HG03439 (cell line): ENCODE results near the gene SLC16A2.
A peak's percentile ranks its signal among the peaks of the same experiment; 100 is the strongest.
"Not testable (repeated sequence)": the region's sequence is repeated elsewhere in the genome, so short reads cannot be mapped to it uniquely, and the experiment has no call there.

ENCODE experiments used
- ATAC-seq: cut with Tn5 transposase; IDR thresholded peaks from one replicate; pipeline ENCODE4 v1.9.1; 2021; ENCODE audit warnings: mild to moderate bottlenecking, moderate library complexity; ENCODE audit not compliant: unreplicated experiment

The SLC16A2 gene

DNA sequence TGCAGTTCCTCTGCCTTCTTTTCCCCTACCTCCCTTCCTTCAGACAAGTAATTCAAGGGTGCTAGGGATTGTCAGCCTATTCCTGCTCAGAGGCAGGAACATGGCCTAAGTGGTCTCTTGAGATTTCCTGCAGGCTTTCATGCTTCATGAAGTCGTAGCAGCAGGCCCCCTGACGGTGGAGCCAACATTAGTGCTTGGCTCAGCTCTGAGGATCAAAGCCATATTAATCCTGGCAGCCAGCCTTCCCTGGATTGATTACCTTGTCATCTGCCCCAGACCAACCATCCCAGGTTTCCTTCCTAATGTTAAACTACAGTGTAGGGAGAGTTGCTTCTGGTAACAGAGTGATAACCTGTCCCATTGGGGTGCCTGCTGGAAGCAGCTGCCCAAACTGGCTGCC lies 84.1 kb downstream of the SLC16A2 start:
- no peak for ATAC-seq

DNA sequence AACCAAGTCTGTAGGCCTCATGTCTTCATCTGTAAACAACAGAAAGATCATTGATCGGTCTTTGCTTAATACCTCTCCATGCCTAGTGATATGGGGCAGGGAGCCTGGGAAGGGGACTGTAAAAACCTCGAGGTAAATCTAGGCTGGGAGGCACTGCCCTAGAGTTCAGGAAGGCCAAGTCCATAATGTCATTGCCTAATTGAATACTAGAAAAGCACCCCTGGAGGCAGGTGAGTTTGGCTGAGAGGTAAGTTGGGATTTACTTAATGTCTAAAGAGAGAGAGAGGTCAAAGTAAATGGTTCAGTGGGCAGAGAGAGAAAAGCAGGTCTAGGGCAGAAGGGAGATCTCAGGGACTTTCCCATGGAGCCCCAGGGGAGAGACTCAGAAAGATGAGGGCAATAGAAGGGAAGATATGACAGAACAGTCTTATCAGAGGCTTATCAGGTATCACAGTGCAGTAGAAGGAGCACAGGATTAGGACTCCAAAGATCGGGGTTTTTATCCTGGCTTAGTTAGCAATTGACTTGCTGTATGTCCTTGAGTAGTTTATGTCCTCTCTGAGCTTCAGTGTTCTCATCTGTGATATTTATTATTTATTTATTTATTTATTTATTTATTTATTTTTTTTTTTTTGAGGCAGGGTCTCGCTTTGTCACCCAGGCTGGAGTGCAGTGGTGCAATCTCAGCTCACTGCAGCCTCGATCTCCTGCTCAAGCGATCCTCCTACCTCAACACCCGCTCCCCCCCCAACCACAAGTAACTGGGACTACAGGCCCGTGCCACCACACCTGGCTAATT lies 85.2 kb downstream of the SLC16A2 start:
- peak; percentile 90 for ATAC-seq

DNA sequence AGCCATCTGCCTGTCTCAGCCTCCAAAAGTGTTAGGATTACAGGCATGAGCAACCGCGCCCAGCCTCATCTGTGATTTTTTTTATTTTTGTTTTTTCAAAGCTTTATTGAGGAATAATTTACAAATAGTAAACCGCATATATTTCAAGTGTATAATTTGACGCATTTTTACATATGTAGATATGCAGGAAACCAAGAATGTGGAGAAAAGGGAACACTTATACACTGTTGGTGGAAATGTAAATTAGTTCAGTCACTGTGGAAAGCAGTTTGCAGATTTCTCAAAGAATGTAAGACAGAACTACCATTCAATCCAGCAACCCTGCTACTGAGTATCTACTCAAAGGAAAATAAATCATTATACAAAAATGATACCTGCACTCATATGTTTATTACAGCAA lies 85.9 kb downstream of the SLC16A2 start:
- no peak for ATAC-seq

- ATAC-seq = no peak
Measured at GRCh38 chrX:74509989-74510388, 88.7 kb downstream of the SLC16A2 start.

DNA sequence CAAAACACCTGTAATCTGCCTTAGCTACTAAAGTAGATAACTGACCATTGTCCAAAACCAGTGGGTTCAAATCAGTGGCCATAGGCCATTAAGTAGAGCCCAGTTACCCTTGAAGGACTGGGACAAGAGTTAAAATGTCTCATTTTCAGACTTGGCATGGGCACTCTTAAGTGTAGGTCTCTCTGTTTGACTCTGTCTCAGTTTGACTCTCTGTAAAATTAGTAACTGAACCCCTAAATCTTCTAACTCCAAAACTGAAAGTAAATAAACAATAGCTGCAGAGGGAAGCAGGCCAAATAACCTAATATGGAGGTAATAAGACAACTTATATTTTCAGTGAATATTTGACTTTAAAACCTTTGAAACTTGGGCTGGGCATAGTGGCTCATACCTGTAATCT lies 89.1 kb downstream of the SLC16A2 start:
- ATAC-seq = peak; percentile 66

GRCh38 chrX:74511704-74512103 lies 90.4 kb downstream of the SLC16A2 start:
- no peak for ATAC-seq

DNA sequence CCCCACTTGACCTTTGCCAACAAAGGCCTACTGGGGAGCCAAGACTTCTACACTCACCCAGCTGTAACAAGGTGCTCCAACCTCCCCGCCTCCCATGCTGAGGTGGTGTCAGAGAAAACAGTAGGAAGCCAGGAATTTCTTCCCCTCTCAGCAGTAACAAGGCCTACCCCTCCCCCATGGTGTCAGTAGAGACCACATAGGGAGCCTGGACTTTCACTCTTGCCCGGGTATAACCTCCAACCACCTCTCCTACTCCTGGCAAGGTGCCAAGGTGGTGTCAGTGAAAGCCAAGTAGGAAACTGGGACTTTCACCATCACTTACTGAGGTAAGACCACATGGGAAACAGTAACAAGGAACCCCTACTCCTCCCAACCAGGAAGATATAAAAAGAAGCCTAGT lies 93.1 kb downstream of the SLC16A2 start:
- ATAC-seq = no peak

DNA sequence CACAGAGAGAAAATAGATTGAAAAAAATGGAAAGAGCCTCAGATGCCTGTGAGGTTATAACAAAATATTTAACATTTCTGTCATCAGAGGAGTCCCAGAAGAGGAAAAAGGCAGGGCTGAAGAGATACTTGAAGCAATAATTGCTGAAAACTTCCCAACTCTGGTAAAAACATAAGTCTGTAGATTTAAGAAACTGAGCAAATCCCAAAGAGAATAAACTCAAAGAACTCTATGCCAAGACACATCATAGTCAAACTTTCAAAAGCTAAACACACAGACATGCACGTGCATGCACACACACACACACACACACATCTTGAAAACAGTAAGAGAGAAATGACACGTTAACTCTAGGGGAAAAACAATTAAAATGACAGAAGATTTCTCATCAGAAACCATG lies 94.1 kb downstream of the SLC16A2 start:
- ATAC-seq = no peak

- not testable (repeated sequence) for ATAC-seq
Measured at GRCh38 chrX:74516013-74516412, 94.7 kb downstream of the SLC16A2 start.

- ATAC-seq = no peak
Measured at GRCh38 chrX:74519870-74520269, 98.6 kb downstream of the SLC16A2 start.

GRCh38 chrX:74520291-74520690 lies 99.0 kb downstream of the SLC16A2 start:
- no peak for ATAC-seq

- ATAC-seq = no peak
Measured at GRCh38 chrX:74520896-74521295, 99.6 kb downstream of the SLC16A2 start.

DNA sequence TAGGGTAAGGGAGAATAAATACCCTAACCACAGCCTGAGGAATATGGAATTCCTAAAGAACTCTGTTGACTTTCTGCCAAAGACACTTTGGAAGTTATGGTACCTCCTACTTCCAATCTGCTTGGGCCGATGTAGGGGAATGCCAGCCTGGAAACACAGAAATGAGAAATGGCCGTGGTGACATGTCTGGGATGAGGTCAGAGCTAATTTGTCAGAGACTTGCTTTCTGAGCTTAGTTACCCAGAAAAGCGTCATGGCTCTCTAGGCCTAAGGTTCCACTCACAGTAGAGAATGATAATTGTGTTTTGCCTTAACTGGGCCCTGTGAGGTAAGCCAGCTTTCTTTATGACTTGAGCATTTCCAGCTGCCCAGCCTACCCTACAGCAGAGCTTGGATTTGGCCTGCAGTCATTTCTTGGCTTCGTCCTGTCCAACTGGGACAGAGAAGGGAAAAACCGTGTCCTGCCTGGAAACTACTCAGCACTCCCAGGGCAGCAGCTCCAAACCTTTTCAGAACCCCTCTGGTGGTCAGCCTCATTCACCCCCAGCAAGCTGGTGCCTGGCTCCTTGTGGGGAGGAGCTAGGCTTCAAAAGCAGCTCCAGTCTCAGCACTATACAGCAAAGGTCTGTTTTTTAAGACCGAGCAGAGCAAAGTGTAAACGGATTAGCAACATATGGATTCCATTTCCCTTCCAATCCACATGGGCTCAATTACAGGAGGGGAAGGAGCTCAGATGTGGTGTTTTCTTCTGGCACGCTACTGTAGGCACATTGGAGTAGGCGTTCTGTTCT lies 100.9 kb downstream of the SLC16A2 start:
- ATAC-seq = no peak

DNA sequence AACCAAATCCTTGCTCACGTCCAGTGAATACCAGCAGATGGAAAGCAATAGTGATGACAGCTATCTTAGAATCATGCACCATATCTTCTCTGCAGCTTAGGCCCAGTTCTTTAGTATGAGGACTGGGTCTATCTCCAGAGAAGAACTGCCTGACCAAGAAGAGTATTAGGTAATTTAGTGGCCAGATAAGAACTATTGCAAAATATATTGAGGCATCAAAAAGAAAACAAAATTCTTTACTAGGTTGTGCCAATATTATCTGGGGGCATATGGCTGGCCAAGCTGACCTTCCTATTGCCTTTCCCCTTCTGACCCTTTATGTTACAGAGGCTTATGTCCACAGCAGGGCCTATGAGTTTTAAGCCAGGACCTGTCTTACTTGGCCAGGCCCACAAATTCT lies 101.9 kb downstream of the SLC16A2 start:
- ATAC-seq = no peak

DNA sequence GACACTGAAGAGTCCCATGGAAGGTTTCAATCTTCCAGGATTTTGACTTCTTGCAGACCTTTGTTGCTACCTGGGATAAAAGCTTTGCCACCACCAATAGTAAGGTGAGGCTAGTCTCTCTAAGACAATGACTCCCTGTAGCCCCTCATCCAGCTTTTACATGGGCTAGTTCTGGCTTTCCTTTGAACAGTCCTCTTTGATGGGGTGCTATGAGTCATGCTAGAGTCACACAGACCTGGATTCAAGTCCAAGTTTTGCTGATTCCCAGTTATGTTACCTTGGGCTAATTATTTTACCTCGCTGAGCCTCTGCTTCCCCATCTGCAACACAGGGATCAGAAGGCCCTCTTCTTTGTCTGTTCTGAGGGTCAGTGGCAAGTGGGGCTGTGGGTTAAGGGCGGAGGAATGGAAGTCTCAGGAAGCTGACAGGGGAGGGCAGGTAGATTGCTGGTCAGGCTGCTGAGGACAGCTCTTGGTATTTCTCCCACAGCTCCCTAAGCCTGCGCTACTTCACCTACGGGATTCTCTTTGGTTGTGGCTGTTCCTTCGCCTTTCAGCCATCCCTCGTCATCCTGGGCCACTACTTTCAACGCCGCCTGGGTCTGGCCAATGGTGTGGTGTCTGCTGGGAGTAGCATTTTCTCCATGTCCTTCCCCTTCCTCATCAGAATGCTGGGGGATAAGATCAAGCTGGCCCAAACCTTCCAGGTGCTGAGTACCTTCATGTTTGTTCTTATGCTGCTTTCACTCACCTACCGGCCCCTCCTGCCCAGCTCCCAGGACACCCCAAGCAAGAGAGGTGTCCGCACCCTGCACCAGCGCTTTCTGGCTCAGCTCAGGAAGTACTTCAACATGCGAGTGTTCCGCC lies 102.8 kb downstream of the SLC16A2 start:
- no peak for ATAC-seq

- ATAC-seq = no peak
Measured at GRCh38 chrX:74525116-74525515, 103.8 kb downstream of the SLC16A2 start.

DNA sequence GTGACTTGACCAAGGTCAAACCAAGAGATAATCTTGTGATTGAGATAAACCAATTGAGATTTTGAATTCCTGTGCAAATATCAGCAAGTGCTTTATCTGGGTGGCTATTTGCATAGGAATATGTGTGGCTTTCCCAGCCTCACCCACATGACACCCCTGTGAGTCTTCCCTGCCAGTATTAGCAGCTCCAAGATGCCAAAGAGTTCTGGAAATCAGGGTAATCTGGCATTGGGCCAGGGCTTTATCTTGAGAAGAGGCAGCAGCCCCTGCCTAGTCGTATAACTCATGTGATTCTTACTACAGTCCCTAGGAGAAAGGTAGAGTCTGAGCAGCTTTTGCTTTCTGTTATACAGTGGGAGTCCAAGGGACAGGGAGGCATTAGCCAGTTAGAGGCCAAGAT lies 105.5 kb downstream of the SLC16A2 start:
- no peak for ATAC-seq

- ATAC-seq = no peak
Measured at GRCh38 chrX:74527350-74527749, 106.1 kb downstream of the SLC16A2 start.

DNA sequence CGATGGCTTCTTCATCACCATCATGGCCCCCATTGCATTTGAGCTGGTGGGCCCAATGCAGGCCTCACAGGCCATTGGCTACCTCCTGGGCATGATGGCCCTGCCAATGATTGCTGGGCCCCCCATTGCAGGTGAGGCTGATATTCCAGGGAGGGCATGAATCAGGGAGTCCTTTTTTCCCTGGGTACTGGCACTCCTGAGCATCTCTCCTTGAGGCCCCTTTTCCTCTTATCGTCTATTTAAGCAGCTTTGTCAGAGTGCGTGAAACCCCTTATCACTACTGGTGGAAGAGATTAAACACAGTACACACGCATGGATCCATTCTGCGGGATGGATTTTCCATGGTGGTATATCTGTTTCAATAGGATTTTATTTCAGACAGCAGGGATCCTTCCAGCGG lies 108.0 kb downstream of the SLC16A2 start:
- ATAC-seq = no peak

DNA sequence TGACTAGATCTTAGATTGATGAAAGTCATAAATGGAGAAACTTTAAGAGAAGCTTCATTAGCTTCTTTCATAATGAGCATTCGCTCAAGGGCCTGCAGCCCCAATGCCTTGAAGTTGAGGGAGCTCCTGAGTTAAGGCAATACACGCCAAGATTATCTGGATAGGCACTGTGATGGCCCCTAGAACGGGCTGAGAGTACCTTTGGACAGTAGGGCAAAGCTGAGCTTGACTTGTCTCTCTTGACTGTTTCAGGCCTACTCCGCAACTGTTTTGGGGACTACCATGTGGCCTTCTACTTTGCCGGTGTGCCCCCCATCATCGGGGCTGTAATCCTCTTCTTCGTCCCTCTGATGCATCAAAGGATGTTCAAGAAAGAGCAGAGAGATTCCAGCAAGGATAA lies 109.8 kb downstream of the SLC16A2 start:
- ATAC-seq = no peak

GRCh38 chrX:74534569-74535038 lies 113.3 kb downstream of the SLC16A2 start:
- peak; percentile 55 for ATAC-seq
